HG02840 (cell line): ENCODE data around the gene MUCL3.
"Not testable (repeated sequence)": the region's sequence is repeated elsewhere in the genome, so short reads cannot be mapped to it uniquely, and the experiment has no call there.

Source experiments
- ATAC-seq: cut with Tn5 transposase; IDR thresholded peaks from one replicate; pipeline ENCODE4 v1.9.1; 2021; ENCODE audit warnings: mild to moderate bottlenecking, moderate library complexity, moderate number of reproducible peaks; ENCODE audit not compliant: unreplicated experiment, low FRiP score

MUCL3 gene

GRCh38 chr6:30940361-30940986 lies at the start of gene MUCL3:
Gene MUCL3, plus strand, starts transcription at chr6:30940973. Its CDS starts 27 bp downstream, at chr6:30941000.
- no peak for ATAC-seq

- ATAC-seq = no peak
Observed at GRCh38 chr6:30891450-30891723, 49.4 kb upstream of the MUCL3 start.

- ATAC-seq = no peak
Observed at GRCh38 chr6:30891816-30892538, 48.8 kb upstream of the MUCL3 start.

- no peak for ATAC-seq
Observed at GRCh38 chr6:30893001-30893591, 47.7 kb upstream of the MUCL3 start.

- ATAC-seq = no peak
Observed at GRCh38 chr6:30893666-30894065, 47.1 kb upstream of the MUCL3 start.

- ATAC-seq = no peak
Observed at GRCh38 chr6:30894381-30894780, 46.4 kb upstream of the MUCL3 start.

- no peak for ATAC-seq
Observed at GRCh38 chr6:30894935-30895334, 45.8 kb upstream of the MUCL3 start.

GRCh38 chr6:30895343-30895742 lies 45.4 kb upstream of the MUCL3 start:
- no peak for ATAC-seq

- ATAC-seq = no peak
Observed at GRCh38 chr6:30896541-30896940, 44.2 kb upstream of the MUCL3 start.

GRCh38 chr6:30897882-30898281 lies 42.9 kb upstream of the MUCL3 start:
- no peak for ATAC-seq

- ATAC-seq = no peak
Observed at GRCh38 chr6:30898750-30899360, 41.9 kb upstream of the MUCL3 start.

- no peak for ATAC-seq
Observed at GRCh38 chr6:30900863-30901417, 39.8 kb upstream of the MUCL3 start.

- ATAC-seq = no peak
Observed at GRCh38 chr6:30901436-30901835, 39.3 kb upstream of the MUCL3 start.

- not testable (repeated sequence) for ATAC-seq
Observed at GRCh38 chr6:30902196-30902595, 38.6 kb upstream of the MUCL3 start.

- no peak for ATAC-seq
Observed at GRCh38 chr6:30902709-30903108, 38.1 kb upstream of the MUCL3 start.

- no peak for ATAC-seq
Observed at GRCh38 chr6:30903236-30903635, 37.5 kb upstream of the MUCL3 start.

GRCh38 chr6:30907290-30907757 lies 33.4 kb upstream of the MUCL3 start:
- ATAC-seq = not testable (repeated sequence)

GRCh38 chr6:30907758-30908591 lies 32.8 kb upstream of the MUCL3 start, which contains the start of gene GTF2H4:
Gene GTF2H4, plus strand, starts transcription at chr6:30908207.
- ATAC-seq = peak; percentile 90

- ATAC-seq = no peak
Observed at GRCh38 chr6:30908700-30909099, 32.1 kb upstream of the MUCL3 start.

- not testable (repeated sequence) for ATAC-seq
Observed at GRCh38 chr6:30910473-30910872, 30.3 kb upstream of the MUCL3 start.
